Fibroblast of lung (primary cell): ENCODE data around the gene F3. TPM values are rescaled to one million over a fixed set of nuclear protein-coding genes. Genes with fewer than 3 reads are reported as not detected.
A peak's percentile ranks its signal among the peaks of the same experiment; 100 is the strongest.

Experiments used
- DNase-seq, 2 donors: peaks; one replicate each; pipeline versions ENCODE4 v3.0.0 to v3.0.0-alpha.2; 2010; ENCODE audit warnings: low read depth in 2 of 2
- H2AFZ ChIP-seq: 2 replicates; pipeline ENCODE4 v1.5.1; 2012; ENCODE audit warnings: low read length, control low read depth, inconsistent platforms
- H3K27ac ChIP-seq: 2 replicates; pipeline ENCODE4 v1.5.1; 2011; ENCODE audit warnings: low read length, control low read depth; ENCODE audit not compliant: insufficient read depth
- H3K27me3 ChIP-seq: 2 replicates; pipeline ENCODE4 v1.5.1; 2011; ENCODE audit warnings: mild to moderate bottlenecking, low read length; ENCODE audit not compliant: control insufficient read depth, insufficient read depth
- H3K36me3 ChIP-seq: 2 replicates; pipeline ENCODE4 v1.5.1; 2011; ENCODE audit warnings: low read length; ENCODE audit not compliant: control insufficient read depth, insufficient read depth
- H3K4me1 ChIP-seq: 2 replicates; pipeline ENCODE4 v1.5.1; 2011; ENCODE audit warnings: low read length; ENCODE audit not compliant: control insufficient read depth, insufficient read depth; ENCODE audit errors: extremely low read depth
- H3K4me2 ChIP-seq: 2 replicates; pipeline ENCODE4 v1.5.1; 2011; ENCODE audit warnings: low read length, control low read depth; ENCODE audit not compliant: insufficient read depth; ENCODE audit errors: extremely low read depth
- H3K4me3 ChIP-seq, 4 experiments: fragments of 200-600 bp in 1 of 4; sonication (generic) in 1 of 4; replicated peaks in 1 of 4; 2 replicates each; pipeline ENCODE4 v1.5.1; 2011 to 2016; ENCODE audit warnings: low read length in 4 of 4, low read depth in 3 of 4, mild to moderate bottlenecking in 3 of 4, control low read depth in 2 of 4, inconsistent platforms in 1 of 4, mixed read lengths in 1 of 4; ENCODE audit not compliant: insufficient read depth in 1 of 4; ENCODE audit errors: control extremely low read depth in 1 of 4
- H3K79me2 ChIP-seq: 2 replicates; pipeline ENCODE4 v1.5.1; 2012; ENCODE audit warnings: mild to moderate bottlenecking, low read length, inconsistent platforms; ENCODE audit not compliant: control insufficient read depth, insufficient read depth
- H3K9ac ChIP-seq: 2 replicates; pipeline ENCODE4 v1.5.1; 2011; ENCODE audit warnings: mild to moderate bottlenecking, low read length, control low read depth; ENCODE audit not compliant: insufficient read depth
- H3K9me3 ChIP-seq: 2 replicates; pipeline ENCODE4 v1.5.1; 2012; ENCODE audit warnings: low read depth, low read length; ENCODE audit not compliant: control insufficient read depth, insufficient read depth
- H4K20me1 ChIP-seq: 2 replicates; pipeline ENCODE4 v1.5.1; 2011; ENCODE audit warnings: low read length; ENCODE audit not compliant: control insufficient read depth, insufficient read depth; ENCODE audit errors: extremely low read depth
- CTCF ChIP-seq, 2 donors: IDR thresholded peaks in 1 of 2; conservative IDR thresholded peaks in 1 of 2; 1 replicate in 1 of 2; 2 replicates in 1 of 2; pipeline ENCODE4 v1.5.1; 2011 to 2012; ENCODE audit warnings: low read length in 2 of 2, control low read depth in 1 of 2, inconsistent platforms in 1 of 2, low read depth in 1 of 2, mild to moderate bottlenecking in 1 of 2
- EZH2 ChIP-seq: IDR thresholded peaks from 2 replicates; pipeline ENCODE4 v1.5.1; 2012; ENCODE audit warnings: low read length, control low read depth, mild to moderate bottlenecking; ENCODE audit errors: missing control alignments
- polyA plus RNA-seq, 2 donors: library from polyadenylated mRNA; depleted of rRNA in 1 of 2; stranded (reverse) in 1 of 2; unstranded in 1 of 2; fragments of >200 nt; gene quantifications; 2 replicates each; pipeline ENCODE4 v1.2.1, GENCODE V29; 2011 to 2012; ENCODE audit warnings: missing spikeins in 1 of 2
- total RNA-seq: library from RNA; depleted of rRNA; stranded (reverse); fragments of >200 nt; gene quantifications from 2 replicates; pipeline ENCODE4 v1.2.1, GENCODE V29; 2014

The F3 gene
- total and polyA plus RNA-seq, 2 donors (not counting 1 experiment from before 2014, with no cell fraction given), result 234 to 400 TPM

- Histone ChIP-seq H3K36me3 (no peaks in the 10 kb centered on the region), H3K4me1 (no peaks in the 10 kb centered on the region), H3K9ac (no peak overlapping the region), H2AFZ (no peak overlapping the region), H3K79me2 (no peaks in the 10 kb centered on the region), H4K20me1 (no peaks in the 10 kb centered on the region), H3K9me3 (no peaks in the 10 kb centered on the region), H3K4me2 (no peak overlapping the region), H3K27me3 (no peaks in the 10 kb centered on the region), H3K27ac (no peak overlapping the region), H3K4me3 (no peak overlapping the region)
- no peak for DNase-seq
- TF ChIP-seq EZH2 (no peak), CTCF (conservative IDR thresholded peaks at IDR 0.05 in 1 of 2, IDR thresholded peaks at IDR 0.05 in 1 of 2; ENCODE audit: low read depth in 1 of 2, low read length in 2 of 2) (no peak)
Measured at GRCh38 chr1:94550396-94550795, 8.8 kb upstream of the F3 start.

GRCh38 chr1:94549706-94550105 lies 8.1 kb upstream of the F3 start:
- H3K27me3 ChIP-seq, result no peaks in the 10 kb centered on the region

GRCh38 chr1:94544706-94545490 lies 3.3 kb upstream of the F3 start:
- Histone ChIP-seq H3K9ac (no peak overlapping the region), H3K79me2 (peaks cover 21% of the 10 kb centered on the region), H4K20me1 (no peaks in the 10 kb centered on the region), H3K4me3 (peak overlapping the region in 1 of 4 experiments; percentile 27), H3K36me3 (no peaks in the 10 kb centered on the region), H3K4me1 (peaks cover 16% of the 10 kb centered on the region), H3K27me3 (no peaks in the 10 kb centered on the region), H2AFZ (no peak overlapping the region), H3K9me3 (no peaks in the 10 kb centered on the region), H3K4me2 (no peak overlapping the region), H3K27ac (peak overlapping the region; percentile 96)
- DNase-seq, result peak; percentile 85 to 90
- TF ChIP-seq CTCF (conservative IDR thresholded peaks at IDR 0.05 in 1 of 2, IDR thresholded peaks at IDR 0.05 in 1 of 2; ENCODE audit: low read depth in 1 of 2, low read length in 2 of 2) (peak; percentile 27 to 38), EZH2 (no peak)

More at GRCh38 chr1:94549706-94550105, 8.1 kb upstream of the F3 start:
- peaks cover 3% of the 10 kb centered on the region for H3K4me1 ChIP-seq
- H3K27ac ChIP-seq, result no peak overlapping the region
- no peaks in the 10 kb centered on the region for H3K36me3 ChIP-seq
- H3K4me2 ChIP-seq, result no peak overlapping the region
- H3K79me2 ChIP-seq, result no peaks in the 10 kb centered on the region
- TF ChIP-seq CTCF (conservative IDR thresholded peaks at IDR 0.05 in 1 of 2, IDR thresholded peaks at IDR 0.05 in 1 of 2; ENCODE audit: low read depth in 1 of 2, low read length in 2 of 2), result no peak
- TF ChIP-seq EZH2, result no peak
- H3K4me3 ChIP-seq, result no peak overlapping the region
- no peak for DNase-seq
- no peaks in the 10 kb centered on the region for H3K9me3 ChIP-seq
- H4K20me1 ChIP-seq, result no peaks in the 10 kb centered on the region
- H3K9ac ChIP-seq, result no peak overlapping the region
- H2AFZ ChIP-seq, result no peak overlapping the region
